HG03521 (cell line): ENCODE results near the gene BIRC3.
A peak's percentile ranks its signal among the peaks of the same experiment; 100 is the strongest.
"Not testable (repeated sequence)": the region's sequence is repeated elsewhere in the genome, so short reads cannot be mapped to it uniquely, and the experiment has no call there.

Experiments used
- ATAC-seq: cut with Tn5 transposase; IDR thresholded peaks from one replicate; pipeline ENCODE4 v1.9.1; 2021; ENCODE audit warnings: mild to moderate bottlenecking, moderate library complexity; ENCODE audit not compliant: unreplicated experiment

BIRC3 gene

DNA sequence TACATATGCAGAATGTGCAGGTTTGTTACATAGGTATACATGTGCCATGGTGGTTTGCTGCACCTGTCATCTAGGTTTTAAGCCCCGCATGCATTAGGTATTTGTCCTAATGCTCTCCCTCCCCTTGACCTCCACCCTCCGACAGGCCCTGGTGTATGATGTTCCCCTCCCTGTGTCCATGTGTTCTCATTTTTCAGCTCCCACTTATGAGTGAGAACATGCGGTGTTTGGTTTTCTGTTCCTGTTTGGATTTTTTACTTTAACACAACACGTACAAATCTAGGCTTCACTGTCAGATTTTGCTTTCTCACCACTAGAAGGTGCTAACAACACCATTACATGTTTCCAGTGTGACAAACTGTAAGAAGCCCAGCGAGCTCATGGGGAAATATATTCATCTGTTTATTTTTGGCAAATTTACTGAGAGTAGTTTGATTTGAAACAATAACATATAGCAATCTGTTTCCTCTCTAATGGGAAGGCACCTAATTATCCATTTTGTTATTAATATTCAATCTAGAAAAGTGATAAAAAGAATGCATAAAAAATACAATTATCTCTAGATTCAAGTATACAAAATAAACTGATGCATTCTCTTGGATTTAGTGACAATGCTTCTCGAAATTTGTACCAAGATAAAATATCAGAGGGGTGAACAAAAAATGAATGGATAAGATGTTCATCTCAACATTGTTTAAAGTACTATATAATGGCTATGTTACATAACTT, 23.2 kb upstream of the BIRC3 start:
- peak; percentile 93 for ATAC-seq

- no peak for ATAC-seq
These were observed 22.2 kb upstream of the BIRC3 start for GRCh38 chr11:102295045-102295444.

DNA sequence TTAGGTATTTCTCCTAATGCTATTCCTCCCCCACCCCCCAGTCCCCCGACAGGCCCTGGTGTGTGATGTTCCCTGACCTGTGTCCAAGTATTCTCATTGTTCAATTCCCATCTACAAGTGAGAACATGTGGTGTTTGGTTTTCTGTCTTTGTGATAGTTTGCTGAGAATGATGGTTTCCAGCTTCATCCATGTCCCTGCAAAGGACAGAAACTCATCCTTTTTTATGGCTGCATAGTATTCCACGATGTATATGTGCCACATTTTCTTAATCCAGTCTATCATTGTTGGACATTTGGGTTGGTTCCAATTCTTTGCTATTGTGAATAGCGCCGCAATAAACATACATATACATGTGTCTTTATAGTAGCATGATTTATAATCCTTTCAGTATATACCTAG, 20.5 kb upstream of the BIRC3 start:
- not testable (repeated sequence) for ATAC-seq

DNA sequence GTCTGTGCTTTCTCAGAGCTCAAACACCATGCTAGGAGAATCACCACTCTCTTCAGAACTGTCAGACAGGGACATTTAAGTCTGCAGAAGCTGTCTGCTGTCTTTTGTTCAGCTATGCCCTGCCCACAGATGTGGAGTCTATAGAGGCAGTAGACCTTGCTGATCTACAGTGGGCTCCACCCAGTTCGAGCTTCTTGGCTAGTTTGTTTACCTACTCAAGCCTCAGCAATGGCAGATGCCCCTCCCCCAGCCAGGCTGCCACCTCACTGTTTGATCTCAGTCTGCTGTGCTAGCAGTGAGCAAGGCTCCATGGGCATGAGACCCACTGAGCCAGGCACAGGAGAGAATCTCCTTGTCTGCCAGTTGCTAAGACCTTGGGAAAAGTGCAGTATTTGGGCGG, 16.4 kb upstream of the BIRC3 start:
- not testable (repeated sequence) for ATAC-seq

GRCh38 chr11:102302241-102302640, 15.0 kb upstream of the BIRC3 start:
- no peak for ATAC-seq

- ATAC-seq, result no peak
These were observed 12.6 kb upstream of the BIRC3 start for GRCh38 chr11:102304686-102305085.

DNA sequence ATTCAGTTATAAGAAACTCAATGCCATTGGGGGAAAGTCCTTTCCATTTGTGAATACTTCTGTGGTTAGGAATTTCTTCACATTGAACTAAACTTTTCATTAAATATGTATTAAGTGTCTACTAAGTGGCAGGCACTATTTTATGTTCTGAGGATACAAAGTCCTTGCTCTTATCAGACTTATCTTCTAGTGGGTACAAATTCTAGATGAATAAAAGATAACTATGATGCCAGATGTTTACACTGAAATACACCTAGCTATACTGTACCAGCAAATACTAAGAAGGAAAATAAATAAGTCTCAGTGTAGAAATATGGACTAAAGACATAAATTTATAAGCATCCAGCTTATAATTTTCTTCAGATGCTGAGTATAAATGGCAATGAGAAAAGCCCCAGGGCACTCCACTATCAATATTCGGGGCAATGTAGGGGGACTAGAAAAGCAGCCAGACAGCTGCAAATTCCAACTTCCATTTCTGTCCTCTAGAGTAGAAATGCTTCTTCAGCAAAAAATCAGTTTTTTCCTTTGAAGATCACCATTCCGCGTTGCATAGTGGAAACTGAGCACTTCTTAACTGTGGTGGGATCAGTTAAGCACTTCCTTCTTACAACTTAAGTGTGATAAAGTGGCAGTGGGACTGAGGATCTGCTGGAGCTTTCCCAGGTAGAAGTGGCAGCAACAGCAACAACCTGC, 11.8 kb upstream of the BIRC3 start:
- no peak for ATAC-seq

DNA sequence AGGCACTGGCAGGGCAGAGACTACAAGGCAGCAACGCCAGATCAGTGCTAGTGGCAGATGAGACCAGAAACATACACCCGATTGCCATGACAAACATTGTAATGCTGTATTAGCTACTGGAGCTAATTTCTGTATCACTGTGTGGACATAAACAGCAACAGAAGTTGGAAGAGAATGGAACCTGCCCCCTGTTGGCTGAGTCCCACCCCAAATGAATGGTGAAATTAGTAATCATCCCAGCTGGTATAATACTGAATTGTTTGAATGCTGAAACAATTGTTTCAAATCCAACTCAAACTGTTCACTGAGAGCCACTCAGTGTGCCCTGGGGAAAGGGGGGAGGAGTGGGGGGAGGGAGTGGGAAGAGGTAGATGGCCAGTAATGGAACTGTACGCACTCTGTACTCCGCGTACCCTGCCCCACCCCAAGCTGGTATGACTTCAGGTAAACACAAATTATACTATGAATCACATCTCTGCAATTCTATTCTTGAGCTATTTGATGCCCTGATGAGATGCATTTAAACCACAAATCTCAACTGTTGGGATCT, 11.2 kb upstream of the BIRC3 start:
- ATAC-seq, result no peak

GRCh38 chr11:102306817-102307726, 10.2 kb upstream of the BIRC3 start:
- no peak for ATAC-seq

DNA sequence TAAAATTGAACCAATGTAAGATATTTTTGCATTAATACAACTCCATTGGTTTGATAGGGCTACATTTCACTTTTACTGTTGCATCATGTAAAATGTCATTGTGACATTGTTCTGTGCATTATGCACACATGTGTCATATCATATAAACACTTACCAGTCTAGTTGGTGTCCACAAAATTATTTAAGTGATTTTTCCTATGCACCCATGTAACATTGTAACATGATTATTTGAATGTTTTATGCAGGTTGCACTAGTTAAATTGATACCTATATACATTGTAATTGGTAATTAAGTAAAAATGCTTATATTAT, 9.6 kb upstream of the BIRC3 start:
- ATAC-seq, result no peak

DNA sequence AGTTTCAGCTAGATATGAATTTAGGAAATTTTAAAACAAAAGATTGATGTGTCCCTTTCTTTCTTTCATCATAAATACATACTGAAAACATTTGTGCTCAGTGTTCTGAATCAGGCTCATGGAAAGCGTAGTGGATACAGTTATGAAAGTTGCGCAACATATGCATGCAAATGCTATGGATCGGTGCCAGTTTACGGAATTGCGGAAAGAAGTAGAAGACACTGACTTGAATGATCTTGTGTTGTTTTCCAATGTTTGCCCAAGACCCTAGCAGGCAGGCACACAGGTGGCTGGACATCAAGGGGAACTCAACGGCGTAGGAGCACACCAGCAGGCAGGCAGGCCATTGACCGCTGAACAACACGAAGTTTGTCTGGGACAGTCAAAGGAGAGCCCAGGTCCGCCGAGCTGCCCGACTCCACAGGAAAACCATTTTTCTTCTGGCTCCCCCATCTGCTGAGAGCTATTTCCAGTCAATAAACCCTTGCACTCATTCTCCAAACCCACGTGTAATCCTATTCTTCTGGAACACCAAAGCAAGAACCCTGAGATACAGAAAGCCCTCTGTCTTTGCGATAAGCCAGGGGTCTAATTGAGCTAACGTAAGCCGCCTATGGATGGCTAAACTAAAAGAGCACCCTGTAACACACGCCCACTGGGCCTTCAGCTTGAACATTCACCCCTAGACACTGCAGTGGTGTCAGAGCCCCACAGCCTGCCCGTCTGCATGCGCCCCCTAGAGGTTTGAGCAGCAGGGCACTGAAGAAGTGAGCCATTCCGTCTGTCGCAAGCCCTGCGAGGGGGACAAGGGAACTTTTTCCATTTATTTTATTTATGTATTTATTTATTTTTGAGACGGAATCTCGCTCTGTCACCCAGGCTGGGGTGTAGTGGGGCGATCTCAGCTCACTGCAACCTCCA, 7.4 kb upstream of the BIRC3 start:
- no peak for ATAC-seq

DNA sequence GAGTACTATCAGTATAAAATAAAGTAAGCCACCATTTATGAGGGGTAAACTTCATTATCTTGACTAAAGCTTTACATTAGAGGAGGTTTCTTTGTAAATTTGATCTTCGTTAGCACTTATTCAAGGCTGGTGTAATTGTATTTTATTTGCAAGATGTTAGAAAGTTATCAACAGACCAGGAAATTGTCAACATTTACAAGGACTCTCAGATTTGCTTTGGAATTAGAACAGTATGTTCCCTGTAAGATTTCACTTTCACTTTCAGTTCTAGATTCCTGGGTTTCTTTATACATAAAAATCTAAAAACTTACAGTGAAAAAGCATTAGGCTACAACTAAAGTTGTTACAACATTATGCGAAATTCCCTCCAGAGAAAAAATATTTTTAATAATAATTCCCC, 4.6 kb upstream of the BIRC3 start:
- no peak for ATAC-seq

GRCh38 chr11:102313238-102313940, 3.9 kb upstream of the BIRC3 start:
- no peak for ATAC-seq

- ATAC-seq, result no peak
These were observed 2.5 kb upstream of the BIRC3 start for GRCh38 chr11:102314784-102315183.

- no peak for ATAC-seq
These were observed 859 bp upstream of the BIRC3 start for GRCh38 chr11:102316346-102316904.

GRCh38 chr11:102317768-102318103, 452 bp downstream of the BIRC3 start:
- no peak for ATAC-seq

DNA sequence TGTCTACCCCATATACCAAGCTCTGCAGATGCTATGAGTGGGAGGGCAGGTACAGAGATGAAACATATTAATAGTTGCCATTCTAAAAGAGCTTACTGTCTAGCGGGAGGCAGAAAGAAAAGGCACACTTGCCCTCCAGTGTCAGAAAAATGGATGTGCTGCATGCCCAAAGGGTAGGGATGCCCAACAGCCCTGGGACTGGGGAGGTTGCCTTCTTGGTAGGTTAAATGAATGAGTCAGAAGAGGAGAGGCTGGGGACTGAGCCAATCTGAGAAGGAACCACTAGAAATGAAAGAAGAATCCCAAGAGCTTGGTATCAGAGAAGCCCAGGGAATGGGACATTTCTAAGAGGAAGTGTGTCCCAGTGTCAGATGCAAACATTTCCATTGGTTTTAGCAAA, 1.2 kb downstream of the BIRC3 start:
- ATAC-seq, result no peak

DNA sequence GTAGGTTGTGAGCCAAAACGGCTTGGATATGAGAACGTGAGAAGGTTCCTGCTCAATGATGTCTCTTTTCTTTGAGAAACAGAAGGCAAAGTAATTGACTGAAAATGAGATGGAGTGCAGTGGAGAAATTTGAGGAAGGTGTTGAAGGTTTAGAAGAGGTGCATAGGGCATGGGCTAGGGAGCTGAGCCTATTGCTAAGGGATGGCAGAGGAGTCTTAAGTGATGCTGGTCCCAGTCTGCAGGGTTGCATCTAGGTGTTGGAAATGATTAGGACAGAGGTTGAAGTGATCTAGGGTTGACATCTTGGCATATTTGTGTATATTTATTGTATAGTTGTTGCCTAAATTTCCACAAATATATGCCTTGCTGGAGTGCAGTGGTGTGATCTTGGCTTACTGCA, 2.3 kb downstream of the BIRC3 start:
- ATAC-seq, result no peak

- ATAC-seq, result no peak
These were observed 2.9 kb downstream of the BIRC3 start for GRCh38 chr11:102320188-102320587.

- no peak for ATAC-seq
These were observed 3.4 kb downstream of the BIRC3 start for GRCh38 chr11:102320679-102321078.
